Fibroblast of lung (primary cell): ENCODE data around the gene HSPA9.

ENCODE experiments used
- CTCF ChIP-seq, 2 donors: IDR thresholded peaks in 1 of 2; conservative IDR thresholded peaks in 1 of 2; 1 replicate in 1 of 2; 2 replicates in 1 of 2; pipeline ENCODE4 v1.5.1; 2011 to 2012; ENCODE audit warnings: low read length in 2 of 2, control low read depth in 1 of 2, inconsistent platforms in 1 of 2, low read depth in 1 of 2, mild to moderate bottlenecking in 1 of 2
- EZH2 ChIP-seq: IDR thresholded peaks from 2 replicates; pipeline ENCODE4 v1.5.1; 2012; ENCODE audit warnings: low read length, control low read depth, mild to moderate bottlenecking; ENCODE audit errors: missing control alignments

- no peak for TF ChIP-seq CTCF (conservative IDR thresholded peaks at IDR 0.05 in 1 of 2, IDR thresholded peaks at IDR 0.05 in 1 of 2; ENCODE audit: low read depth in 1 of 2, low read length in 2 of 2)
- no peak for TF ChIP-seq EZH2
These were observed 45.5 kb upstream of the HSPA9 start for GRCh38 chr5:138620663-138621224.
